Ureter (tissue), 1 donor: ENCODE measurements around the gene GALR3. TPM values are rescaled to one million over a fixed set of nuclear protein-coding genes. Genes with fewer than 3 reads are reported as not detected.

Experiments
- DNase-seq: peaks from one replicate; pipeline ENCODE4 v3.0.0-alpha.2; 2020; ENCODE audit warnings: low spot score
- total RNA-seq: library from RNA; stranded (reverse); gene quantifications from one replicate; pipeline ENCODE4 v1.2.4, GENCODE V29; 2023
- donor health status: DM: yes; HTN: yes; CAD: no.

Gene GALR3
- total RNA-seq, 1 donor from 2014 or later, result not detected

GRCh38 chr22:37822079-37822833 is 926 bp upstream of the GALR3 start:
- DNase-seq, result no peak

- DNase-seq, result no peak
Measured at GRCh38 chr22:37824674-37825641, 1.8 kb downstream of the GALR3 start.

- DNase-seq, result no peak
Measured at GRCh38 chr22:37827056-37827455, 3.9 kb downstream of the GALR3 start.

- no peak for DNase-seq
Measured at GRCh38 chr22:37830093-37830842, 7.1 kb downstream of the GALR3 start.

- DNase-seq, result no peak
Measured at GRCh38 chr22:37831472-37831871, 8.3 kb downstream of the GALR3 start.

- no peak for DNase-seq
Measured at GRCh38 chr22:37832022-37832857, 9.1 kb downstream of the GALR3 start.

- DNase-seq, result no peak
Measured at GRCh38 chr22:37842015-37842793, 19.0 kb downstream of the GALR3 start.

- no peak for DNase-seq
Measured at GRCh38 chr22:37843741-37844089, 20.5 kb downstream of the GALR3 start.

- no peak for DNase-seq
Measured at GRCh38 chr22:37844904-37845329, 21.7 kb downstream of the GALR3 start.

GRCh38 chr22:37846433-37846832 is 23.3 kb downstream of the GALR3 start:
- no peak for DNase-seq

- no peak for DNase-seq
Measured at GRCh38 chr22:37848587-37849088, 25.5 kb downstream of the GALR3 start.

- peak; percentile 93 for DNase-seq
Measured at GRCh38 chr22:37849089-37849751, 26.0 kb downstream of the GALR3 start, which contains the start of gene EIF3L. Gene EIF3L, plus strand, starts transcription at chr22:37849419. Its CDS starts 31 bp downstream, at chr22:37849450.

- no peak for DNase-seq
Measured at GRCh38 chr22:37850801-37851200, 27.6 kb downstream of the GALR3 start.

GRCh38 chr22:37852418-37852817 is 29.2 kb downstream of the GALR3 start:
- DNase-seq, result no peak

- DNase-seq, result no peak
Measured at GRCh38 chr22:37854946-37855345, 31.8 kb downstream of the GALR3 start.

- no peak for DNase-seq
Measured at GRCh38 chr22:37855462-37855861, 32.3 kb downstream of the GALR3 start.

GRCh38 chr22:37860796-37861421 is 37.7 kb downstream of the GALR3 start:
- no peak for DNase-seq

GRCh38 chr22:37862570-37863325 is 39.6 kb downstream of the GALR3 start:
- DNase-seq, result no peak
